Activated B cell treated with CpG ODN at 0.5 μM for 24 hours (primary cell): ENCODE measurements around the gene NPAS4. TPM values are rescaled to one million over a fixed set of nuclear protein-coding genes. Genes with fewer than 3 reads are reported as not detected.

Experiments
- ATAC-seq: fragments of 200-7000 bp; cut with Tn5 transposase; one replicate; pipeline ENCODE4 v1.10.0; 2021; ENCODE audit warnings: low read depth, mild to moderate bottlenecking, moderate library complexity
- CTCF ChIA-PET: fragments of 350-600 bp; sonication (Branson Sonifier 250); formaldehyde crosslinking; loops from one replicate; lab custom pipeline; 2021; ENCODE audit warnings: antibody characterized with exemption; lab: Charles Lee
- POLR2A ChIA-PET: fragments of 350-600 bp; sonication (Branson Sonifier 250); formaldehyde crosslinking; loops from one replicate; lab custom pipeline; 2021; ENCODE audit warnings: antibody characterized with exemption; lab: Charles Lee
- DNase-seq: peaks from one replicate; pipeline ENCODE4 v3.0.0; 2022
- H3K27ac Mint-ChIP-seq: one replicate; pipeline ENCODE4 v1.8.0; 2020; ENCODE audit warnings: mixed read lengths
- H3K27me3 Mint-ChIP-seq: one replicate; pipeline ENCODE4 v1.8.0; 2021; ENCODE audit warnings: mixed read lengths
- H3K36me3 Mint-ChIP-seq: one replicate; pipeline ENCODE4 v1.8.0; 2021; ENCODE audit warnings: low read depth, mixed read lengths
- H3K4me1 Mint-ChIP-seq: one replicate; pipeline ENCODE4 v1.8.0; 2021; ENCODE audit warnings: mixed read lengths
- H3K4me3 Mint-ChIP-seq: one replicate; pipeline ENCODE4 v1.8.0; 2020; ENCODE audit warnings: mild to moderate bottlenecking, mixed read lengths
- H3K9me3 Mint-ChIP-seq: one replicate; pipeline ENCODE4 v1.8.0; 2020; ENCODE audit warnings: mixed read lengths
- intact Hi-C: fragments of 100-400 bp; cut with micrococcal nuclease; formaldehyde crosslinking; loops from one replicate; pipeline ENCODE4 v1.15.1; 2024
- total RNA-seq: library from RNA; stranded (reverse); gene quantifications from 2 replicates; pipeline ENCODE4 v1.2.3, GENCODE V29; 2022
- TF ChIP-seq, protein P1 (sequence below): fragments of 200-600 bp; IDR thresholded peaks from one replicate; pipeline ENCODE4 v1.8.0; 2022; ENCODE audit warnings: antibody characterized with exemption, mild to moderate bottlenecking

Gene NPAS4
- total RNA-seq, 1 donor from 2014 or later = not detected

DNA sequence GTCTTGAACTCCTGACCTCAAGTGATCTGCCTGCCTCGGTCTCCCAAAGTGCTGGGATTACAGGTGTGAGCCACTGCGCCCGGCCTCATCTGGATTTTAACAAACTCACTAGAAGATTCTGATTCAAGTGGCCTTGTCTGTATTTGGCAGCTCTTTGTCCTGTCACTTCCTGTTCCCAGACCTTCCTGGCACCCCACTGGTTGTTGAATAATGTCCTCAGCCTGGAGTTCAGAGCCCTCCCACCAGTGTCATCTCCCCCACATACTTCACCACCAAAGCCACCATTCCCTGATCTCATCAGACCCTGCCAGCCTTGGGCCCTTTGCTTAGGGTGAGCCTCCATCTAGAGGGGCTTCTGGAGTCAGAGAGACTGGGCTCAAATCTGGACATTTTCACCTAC is 49.2 kb downstream of the NPAS4 start:
- DNase-seq = no peak
- no peak overlapping the region for H3K27ac Mint-ChIP-seq
- H3K4me3 Mint-ChIP-seq = no peak overlapping the region
- no peak for ATAC-seq
- TF ChIP-seq, protein P1, sequence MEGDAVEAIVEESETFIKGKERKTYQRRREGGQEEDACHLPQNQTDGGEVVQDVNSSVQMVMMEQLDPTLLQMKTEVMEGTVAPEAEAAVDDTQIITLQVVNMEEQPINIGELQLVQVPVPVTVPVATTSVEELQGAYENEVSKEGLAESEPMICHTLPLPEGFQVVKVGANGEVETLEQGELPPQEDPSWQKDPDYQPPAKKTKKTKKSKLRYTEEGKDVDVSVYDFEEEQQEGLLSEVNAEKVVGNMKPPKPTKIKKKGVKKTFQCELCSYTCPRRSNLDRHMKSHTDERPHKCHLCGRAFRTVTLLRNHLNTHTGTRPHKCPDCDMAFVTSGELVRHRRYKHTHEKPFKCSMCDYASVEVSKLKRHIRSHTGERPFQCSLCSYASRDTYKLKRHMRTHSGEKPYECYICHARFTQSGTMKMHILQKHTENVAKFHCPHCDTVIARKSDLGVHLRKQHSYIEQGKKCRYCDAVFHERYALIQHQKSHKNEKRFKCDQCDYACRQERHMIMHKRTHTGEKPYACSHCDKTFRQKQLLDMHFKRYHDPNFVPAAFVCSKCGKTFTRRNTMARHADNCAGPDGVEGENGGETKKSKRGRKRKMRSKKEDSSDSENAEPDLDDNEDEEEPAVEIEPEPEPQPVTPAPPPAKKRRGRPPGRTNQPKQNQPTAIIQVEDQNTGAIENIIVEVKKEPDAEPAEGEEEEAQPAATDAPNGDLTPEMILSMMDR = no peak
- peaks cover 10% of the 10 kb centered on the region for H3K36me3 Mint-ChIP-seq
- ChIA-PET POLR2A (interaction anchor here (1.6 kb wide), 1 partner anchor 10 kb away, joined by 16 read pairs; the partner anchor contains the start of gene DPP3), CTCF (interaction anchor here (1.3 kb wide), 1 partner anchor 9 kb away, joined by 4 read pairs; no protein-coding TSS in a partner anchor)
- intact Hi-C loops = no loop called here
- peaks cover 28% of the 10 kb centered on the region for H3K4me1 Mint-ChIP-seq
- no peaks in the 10 kb centered on the region for H3K9me3 Mint-ChIP-seq
- no peaks in the 10 kb centered on the region for H3K27me3 Mint-ChIP-seq

DNA sequence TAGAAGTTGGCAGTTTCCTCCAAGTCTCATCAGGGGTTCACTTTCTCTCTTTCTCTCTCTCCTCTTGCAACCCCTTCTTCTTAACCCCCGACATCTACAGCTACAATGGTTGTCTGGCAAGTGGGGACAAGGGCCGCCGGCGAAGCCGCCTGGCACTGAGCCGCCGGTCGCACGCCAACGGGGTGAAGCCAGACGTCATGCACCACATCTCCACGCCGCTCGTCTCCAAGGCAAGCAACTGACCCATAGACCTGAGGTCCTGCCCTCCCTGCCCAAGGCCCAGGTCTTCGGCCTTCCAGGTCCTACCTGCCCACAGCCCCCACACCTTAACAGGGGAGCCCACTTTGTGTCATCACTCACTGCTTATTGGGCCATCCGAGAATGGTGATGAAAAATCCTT is 50.3 kb downstream of the NPAS4 start:
- ChIA-PET CTCF (no interaction called here), POLR2A (interaction anchor here (0.6 kb wide), 1 partner anchor 75 kb away, joined by 3 read pairs; the partner anchor contains the start of gene ZDHHC24)
- Mint-ChIP-seq H3K4me1 (peaks cover 16% of the 10 kb centered on the region), H3K36me3 (peaks cover 10% of the 10 kb centered on the region), H3K9me3 (no peaks in the 10 kb centered on the region), H3K4me3 (no peak overlapping the region), H3K27me3 (no peaks in the 10 kb centered on the region), H3K27ac (no peak overlapping the region)
- DNase-seq = no peak
- TF ChIP-seq, protein P1 = no peak
- no peak for ATAC-seq
- intact Hi-C loops = no loop called here

- Mint-ChIP-seq H3K9me3 (no peaks in the 10 kb centered on the region), H3K27ac (no peak overlapping the region), H3K27me3 (no peaks in the 10 kb centered on the region), H3K4me1 (peaks cover 11% of the 10 kb centered on the region), H3K4me3 (no peak overlapping the region), H3K36me3 (peaks cover 12% of the 10 kb centered on the region)
- DNase-seq (no peak), ATAC-seq (no peak)
- POLR2A ChIA-PET = interaction anchor here (0.6 kb wide), 1 partner anchor 74 kb away, joined by 3 read pairs; the partner anchor contains the start of gene ZDHHC24
- TF ChIP-seq, protein P1 = no peak
- CTCF ChIA-PET = no interaction called here
- intact Hi-C loops = no loop called here
Measured at GRCh38 chr11:66472054-66472453, 51.2 kb downstream of the NPAS4 start.

DNA sequence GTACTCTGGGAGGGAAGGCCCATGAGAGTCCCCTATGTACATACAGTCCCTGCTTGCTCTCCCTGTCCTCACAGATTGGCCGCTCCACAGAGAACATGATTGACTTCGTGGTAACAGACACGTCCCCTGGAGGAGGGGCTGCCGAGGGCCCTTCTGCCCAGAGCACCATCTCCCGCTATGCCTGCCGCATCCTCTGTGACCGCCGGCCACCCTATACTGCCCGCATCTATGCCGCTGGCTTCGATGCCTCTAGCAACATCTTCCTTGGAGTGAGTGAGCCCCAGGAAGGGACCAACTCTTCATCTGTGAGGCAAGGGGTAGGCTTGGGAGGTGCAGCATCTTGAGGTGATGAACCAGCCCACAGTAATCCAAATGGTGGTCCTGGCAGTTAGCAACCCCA is 52.3 kb downstream of the NPAS4 start:
- CTCF ChIA-PET = no interaction called here
- Mint-ChIP-seq H3K27me3 (no peaks in the 10 kb centered on the region), H3K4me1 (peaks cover 2% of the 10 kb centered on the region), H3K36me3 (peaks cover 12% of the 10 kb centered on the region), H3K4me3 (no peak overlapping the region), H3K27ac (no peak overlapping the region), H3K9me3 (no peaks in the 10 kb centered on the region)
- TF ChIP-seq, protein P1 = no peak
- POLR2A ChIA-PET = no interaction called here
- no peak for ATAC-seq
- intact Hi-C loops = no loop called here
- DNase-seq = no peak

GRCh38 chr11:66473608-66474515 is 53.0 kb downstream of the NPAS4 start:
- POLR2A ChIA-PET = no interaction called here
- DNase-seq = no peak
- no peak overlapping the region for H3K27ac Mint-ChIP-seq

More at GRCh38 chr11:66473608-66474515, 53.0 kb downstream of the NPAS4 start:
- TF ChIP-seq, protein P1 = no peak
- CTCF ChIA-PET = no interaction called here
- Mint-ChIP-seq H3K36me3 (peaks cover 12% of the 10 kb centered on the region), H3K27me3 (no peaks in the 10 kb centered on the region), H3K4me1 (peaks cover 3% of the 10 kb centered on the region), H3K9me3 (no peaks in the 10 kb centered on the region), H3K4me3 (no peak overlapping the region)
- intact Hi-C loops = no loop called here
- no peak for ATAC-seq
